Measurements from ENCODE around the gene PPCDC. TPM values are rescaled to one million over a fixed set of nuclear protein-coding genes. Genes with fewer than 3 reads are reported as not detected.
"Not testable (repeated sequence)": the region's sequence is repeated elsewhere in the genome, so short reads cannot be mapped to it uniquely, and the experiment has no call there.

PPCDC gene
- total and polyA plus RNA-seq, 2 donors (not counting 1 experiment from before 2014, with no cell fraction given), result 6.3 to 8.0 TPM

GRCh38 chr15:75081150-75081549 is 57.8 kb downstream of the PPCDC start:
- no peak overlapping the region for H3K4me3 ChIP-seq (replicated peaks in 1 of 4; ENCODE audit: control extremely low read depth in 1 of 4, insufficient read depth in 1 of 4, low read depth in 3 of 4, low read length in 4 of 4)
- H3K9ac ChIP-seq (ENCODE audit: insufficient read depth, low read length), result no peak overlapping the region
- no peaks in the 10 kb centered on the region for H3K27me3 ChIP-seq (ENCODE audit: control insufficient read depth, insufficient read depth, low read length)
- H3K9me3 ChIP-seq (ENCODE audit: control insufficient read depth, insufficient read depth, low read depth, low read length), result no peaks in the 10 kb centered on the region
- H3K4me1 ChIP-seq (ENCODE audit: control insufficient read depth, extremely low read depth, insufficient read depth, low read length), result no peaks in the 10 kb centered on the region
- H3K27ac ChIP-seq (ENCODE audit: insufficient read depth, low read length), result no peak overlapping the region
- no peak overlapping the region for H3K4me2 ChIP-seq (ENCODE audit: extremely low read depth, insufficient read depth, low read length)
- no peak overlapping the region for H2AFZ ChIP-seq (ENCODE audit: low read length)
- TF ChIP-seq EZH2 (IDR thresholded peaks at IDR 0.05; ENCODE audit: low read length, missing control alignments) (no peak), CTCF (conservative IDR thresholded peaks at IDR 0.05 in 1 of 2, IDR thresholded peaks at IDR 0.05 in 1 of 2; ENCODE audit: low read depth in 1 of 2, low read length in 2 of 2) (no peak)
- no peak for DNase-seq (ENCODE audit: low read depth in 2 of 2)
- H4K20me1 ChIP-seq (ENCODE audit: control insufficient read depth, extremely low read depth, insufficient read depth, low read length), result no peaks in the 10 kb centered on the region
- H3K36me3 ChIP-seq (ENCODE audit: control insufficient read depth, insufficient read depth, low read length), result no peaks in the 10 kb centered on the region
- H3K79me2 ChIP-seq (ENCODE audit: control insufficient read depth, insufficient read depth, low read length), result no peaks in the 10 kb centered on the region

- DNase-seq (ENCODE audit: low read depth in 2 of 2), result no peak
- Histone ChIP-seq H2AFZ (ENCODE audit: low read length) (no peak overlapping the region), H3K27ac (ENCODE audit: insufficient read depth, low read length) (no peak overlapping the region), H3K9me3 (ENCODE audit: control insufficient read depth, insufficient read depth, low read depth, low read length) (no peaks in the 10 kb centered on the region), H3K4me1 (ENCODE audit: control insufficient read depth, extremely low read depth, insufficient read depth, low read length) (no peaks in the 10 kb centered on the region), H3K9ac (ENCODE audit: insufficient read depth, low read length) (no peak overlapping the region), H3K27me3 (ENCODE audit: control insufficient read depth, insufficient read depth, low read length) (no peaks in the 10 kb centered on the region), H4K20me1 (ENCODE audit: control insufficient read depth, extremely low read depth, insufficient read depth, low read length) (no peaks in the 10 kb centered on the region), H3K79me2 (ENCODE audit: control insufficient read depth, insufficient read depth, low read length) (no peaks in the 10 kb centered on the region), H3K4me3 (replicated peaks in 1 of 4; ENCODE audit: control extremely low read depth in 1 of 4, insufficient read depth in 1 of 4, low read depth in 3 of 4, low read length in 4 of 4) (no peak overlapping the region), H3K4me2 (ENCODE audit: extremely low read depth, insufficient read depth, low read length) (no peak overlapping the region), H3K36me3 (ENCODE audit: control insufficient read depth, insufficient read depth, low read length) (no peaks in the 10 kb centered on the region)
- TF ChIP-seq CTCF (conservative IDR thresholded peaks at IDR 0.05 in 1 of 2, IDR thresholded peaks at IDR 0.05 in 1 of 2; ENCODE audit: low read depth in 1 of 2, low read length in 2 of 2) (no peak), EZH2 (IDR thresholded peaks at IDR 0.05; ENCODE audit: low read length, missing control alignments) (no peak)
Measured at GRCh38 chr15:75082689-75083088, 59.3 kb downstream of the PPCDC start.

GRCh38 chr15:75085708-75086107 is 62.3 kb downstream of the PPCDC start:
- not testable (repeated sequence) for H3K79me2 ChIP-seq (ENCODE audit: control insufficient read depth, insufficient read depth, low read length); DNase-seq (ENCODE audit: low read depth in 2 of 2); H3K36me3 ChIP-seq (ENCODE audit: control insufficient read depth, insufficient read depth, low read length); H3K4me1 ChIP-seq (ENCODE audit: control insufficient read depth, extremely low read depth, insufficient read depth, low read length); H3K4me2 ChIP-seq (ENCODE audit: extremely low read depth, insufficient read depth, low read length); H3K9ac ChIP-seq (ENCODE audit: insufficient read depth, low read length); H3K9me3 ChIP-seq (ENCODE audit: control insufficient read depth, insufficient read depth, low read depth, low read length); H3K27me3 ChIP-seq (ENCODE audit: control insufficient read depth, insufficient read depth, low read length); H2AFZ ChIP-seq (ENCODE audit: low read length); H4K20me1 ChIP-seq (ENCODE audit: control insufficient read depth, extremely low read depth, insufficient read depth, low read length); H3K27ac ChIP-seq (ENCODE audit: insufficient read depth, low read length); H3K4me3 ChIP-seq (replicated peaks in 1 of 4; ENCODE audit: control extremely low read depth in 1 of 4, insufficient read depth in 1 of 4, low read depth in 3 of 4, low read length in 4 of 4)

Measured in fibroblast of lung (primary cell).